CD4-positive, alpha-beta memory T cell (primary cell): ENCODE results near the gene IRAK2. TPM values are rescaled to one million over a fixed set of nuclear protein-coding genes. Genes with fewer than 3 reads are reported as not detected.

Experiments
- CTCF ChIA-PET: fragments of 350-600 bp; sonication (Branson Sonifier 250); formaldehyde crosslinking; loops from one replicate; lab custom pipeline; 2021; ENCODE audit warnings: inconsistent platforms; ENCODE audit not compliant: partially characterized antibody; lab: Charles Lee
- POLR2A ChIA-PET: fragments of 350-600 bp; sonication (Branson Sonifier 250); formaldehyde crosslinking; loops from one replicate; lab custom pipeline; 2021; ENCODE audit not compliant: partially characterized antibody; lab: Charles Lee
- DNase-seq, 5 donors: peaks; one replicate each; pipeline versions ENCODE4 v3.0.0 to v3.0.0-alpha.2; 2020 to 2022; ENCODE audit warnings: mixed read lengths in 1 of 5
- H3K27ac ChIP-seq: one replicate; pipeline ENCODE4 v1.7.0; 2013; ENCODE audit warnings: low read depth, low read length
- H3K27me3 ChIP-seq: 2 replicates; pipeline ENCODE4 v1.7.0; 2013; ENCODE audit warnings: mild to moderate bottlenecking, low read length, moderate library complexity; ENCODE audit not compliant: insufficient read depth
- H3K36me3 ChIP-seq: 2 replicates; pipeline ENCODE4 v1.7.0; 2013; ENCODE audit warnings: mild to moderate bottlenecking, low read length, moderate library complexity; ENCODE audit not compliant: insufficient read depth
- H3K4me1 ChIP-seq: 2 replicates; pipeline ENCODE4 v1.7.0; 2013; ENCODE audit warnings: mild to moderate bottlenecking, low read length, moderate library complexity; ENCODE audit not compliant: insufficient read depth
- H3K4me3 ChIP-seq, 2 donors: one replicate each; pipeline ENCODE4 v1.7.0; 2013; ENCODE audit warnings: low read length in 2 of 2, mild to moderate bottlenecking in 1 of 2
- H3K9me3 ChIP-seq, 2 donors: one replicate each; pipeline ENCODE4 v1.7.0; 2013; ENCODE audit warnings: low read length in 2 of 2, control low read depth in 1 of 2; ENCODE audit not compliant: control insufficient read depth in 1 of 2
- H3K27ac Mint-ChIP-seq, 7 donors: one replicate each; pipeline ENCODE4 v1.8.0; 2020 to 2021; ENCODE audit warnings: mixed read lengths in 7 of 7, mild to moderate bottlenecking in 6 of 7, inconsistent platforms in 3 of 7, moderate library complexity in 3 of 7
- H3K27me3 Mint-ChIP-seq, 2 donors: one replicate each; pipeline ENCODE4 v1.8.0; 2020 to 2021; ENCODE audit warnings: mixed read lengths in 2 of 2
- H3K36me3 Mint-ChIP-seq, 2 donors: one replicate each; pipeline ENCODE4 v1.8.0; 2020 to 2021; ENCODE audit warnings: mixed read lengths in 2 of 2, inconsistent platforms in 1 of 2, mild to moderate bottlenecking in 1 of 2
- H3K4me1 Mint-ChIP-seq, 4 donors: one replicate each; pipeline ENCODE4 v1.8.0; 2020 to 2021; ENCODE audit warnings: mixed read lengths in 4 of 4, mild to moderate bottlenecking in 1 of 4
- H3K4me3 Mint-ChIP-seq, 8 donors: one replicate each; pipeline ENCODE4 v1.8.0; 2020 to 2021; ENCODE audit warnings: mixed read lengths in 8 of 8, mild to moderate bottlenecking in 7 of 8, moderate library complexity in 6 of 8, inconsistent platforms in 3 of 8
- H3K9me3 Mint-ChIP-seq, 8 donors: one replicate each; pipeline ENCODE4 v1.8.0; 2020 to 2021; ENCODE audit warnings: mixed read lengths in 8 of 8, mild to moderate bottlenecking in 5 of 8, inconsistent platforms in 3 of 8, moderate library complexity in 1 of 8
- intact Hi-C: fragments of 100-400 bp; cut with micrococcal nuclease; formaldehyde crosslinking; loops from one replicate; pipeline ENCODE4 v1.15.1; 2023
- polyA plus RNA-seq, 2 donors: library from polyadenylated mRNA; unstranded; fragments of 300-500 nt; fragmentation: Illumina TruSeq; gene quantifications; one replicate each; pipeline ENCODE4 v1.2.3, GENCODE V29; 2021
- total RNA-seq, 2 experiments: library from RNA; stranded (reverse); gene quantifications; one replicate each; pipeline ENCODE4 v1.2.3, GENCODE V29; 2021

The IRAK2 gene
- total and polyA plus RNA-seq, 4 experiments from 2014 or later: 4.4 to 5.8 (median 5.1) TPM

DNA sequence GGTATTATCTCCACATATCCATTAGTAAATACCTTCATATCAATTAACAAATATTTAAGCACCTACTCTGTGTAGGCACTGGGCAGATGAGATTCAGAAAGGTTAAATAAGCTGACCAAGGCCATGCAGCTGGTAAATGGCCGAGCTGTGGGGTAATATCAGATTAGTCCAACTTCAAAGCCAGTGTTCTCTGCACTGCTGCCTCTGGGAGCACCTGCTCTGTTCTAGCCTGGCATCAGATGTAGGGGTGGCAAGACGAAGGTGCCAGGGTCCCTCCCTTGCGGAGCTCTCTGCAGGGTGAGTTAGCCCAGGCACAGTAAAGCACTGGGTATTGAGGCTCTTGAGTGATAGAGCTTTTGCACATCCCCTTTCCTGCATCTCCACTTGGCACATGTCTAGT, 89.0 kb downstream of the IRAK2 start:
- no peaks in the 10 kb centered on the region for H3K9me3 ChIP-seq
- no peak for DNase-seq
- H3K4me3 ChIP-seq: no peak overlapping the region
- H3K27ac ChIP-seq: no peak overlapping the region
- intact Hi-C loops: no loop called here
- Mint-ChIP-seq H3K27me3 (no peaks in the 10 kb centered on the region), H3K4me1 (peaks cover 48 to 82% (median 70%) of the 10 kb centered on the region in 4 donors), H3K4me3 (peak overlapping the region in 6 of 8 donors; percentile 29 to 80 (median 55)), H3K9me3 (peaks cover 0 to 1% (median 0%) of the 10 kb centered on the region in 8 donors), H3K36me3 (peaks cover 44 to 71% of the 10 kb centered on the region in 2 donors), H3K27ac (peak overlapping the region in 6 of 7 donors; percentile 60 to 86 (median 78))
- peaks cover 68% of the 10 kb centered on the region for H3K4me1 ChIP-seq
- ChIA-PET POLR2A (interaction anchor here (0.6 to 1.8 kb wide), 4 partner anchors 9 to 96 kb away, joined by 5 to 11 read pairs (median 6); no protein-coding TSS in a partner anchor), CTCF (interaction anchor here (9.8 kb wide), 1 partner anchor 10 kb away, joined by 67 read pairs; no protein-coding TSS in a partner anchor)
- H3K36me3 ChIP-seq: peaks cover 21% of the 10 kb centered on the region
- no peaks in the 10 kb centered on the region for H3K27me3 ChIP-seq

DNA sequence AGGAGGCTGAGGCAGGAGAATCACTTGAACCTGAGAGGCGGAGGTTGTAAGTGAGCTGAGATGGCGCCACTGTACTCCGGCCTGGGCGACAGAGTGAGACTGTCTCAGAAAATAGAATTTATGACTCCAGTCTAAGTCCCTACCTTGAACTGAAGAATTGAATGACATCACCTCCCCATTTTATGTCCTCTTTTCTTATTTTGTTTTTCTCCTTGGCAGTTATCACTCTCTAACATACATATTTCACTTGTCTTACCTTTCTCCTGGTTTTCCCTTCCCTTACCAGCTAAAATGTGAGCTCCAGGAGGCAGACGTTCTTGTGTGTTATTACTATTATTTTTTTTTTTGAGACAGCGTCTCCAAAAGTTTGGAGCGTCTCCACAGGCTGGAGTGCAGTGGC, 91.1 kb downstream of the IRAK2 start:
- Mint-ChIP-seq H3K4me1 (peaks cover 40 to 81% (median 69%) of the 10 kb centered on the region in 4 donors), H3K4me3 (peak overlapping the region in 3 of 8 donors; percentile 25 to 47 (median 43)), H3K27ac (peak overlapping the region in 6 of 7 donors; percentile 36 to 87 (median 70)), H3K36me3 (peaks cover 48 to 72% of the 10 kb centered on the region in 2 donors), H3K27me3 (no peaks in the 10 kb centered on the region), H3K9me3 (peaks cover 0 to 1% (median 0%) of the 10 kb centered on the region in 8 donors)
- Histone ChIP-seq H3K9me3 (no peaks in the 10 kb centered on the region), H3K4me1 (peaks cover 64% of the 10 kb centered on the region), H3K27ac (no peak overlapping the region), H3K36me3 (peaks cover 23% of the 10 kb centered on the region), H3K27me3 (no peaks in the 10 kb centered on the region), H3K4me3 (no peak overlapping the region)
- DNase-seq: no peak
- intact Hi-C loops: no loop called here
- ChIA-PET POLR2A (interaction anchor here (0.6 kb wide), 1 partner anchor 13 kb away, joined by 3 read pairs; no protein-coding TSS in a partner anchor), CTCF (interaction anchor here (0.8 to 1.3 kb wide), 3 partner anchors 8 to 61 kb away, joined by 3 to 4 read pairs (median 4); no protein-coding TSS in a partner anchor)

DNA sequence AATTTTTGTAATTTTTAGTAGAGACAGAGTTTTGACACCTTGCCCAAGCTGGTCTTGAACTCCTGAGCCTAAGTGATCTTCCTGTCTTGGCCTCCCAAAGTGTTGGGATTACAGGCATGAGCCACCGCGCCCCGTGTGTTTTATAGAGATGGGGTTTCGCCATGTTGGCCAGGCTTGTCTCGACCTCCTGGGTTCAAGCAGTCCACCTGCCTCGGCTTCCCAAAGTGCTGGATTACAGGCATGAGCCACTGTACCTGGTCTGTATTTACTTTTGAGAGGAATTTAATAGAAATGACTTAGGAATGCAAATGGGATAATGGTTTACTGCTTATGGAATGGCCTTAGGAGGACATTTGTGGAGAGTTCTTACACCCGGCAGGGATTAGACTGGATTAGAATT, 94.3 kb downstream of the IRAK2 start:
- Mint-ChIP-seq H3K36me3 (peaks cover 52 to 74% of the 10 kb centered on the region in 2 donors), H3K4me1 (peaks cover 46 to 82% (median 71%) of the 10 kb centered on the region in 4 donors), H3K9me3 (peaks cover 0 to 1% (median 0%) of the 10 kb centered on the region in 8 donors), H3K27me3 (no peaks in the 10 kb centered on the region), H3K27ac (peak overlapping the region; percentile 37 to 93 (median 72)), H3K4me3 (no peak overlapping the region)
- Histone ChIP-seq H3K4me1 (peaks cover 69% of the 10 kb centered on the region), H3K36me3 (peaks cover 24% of the 10 kb centered on the region), H3K27me3 (no peaks in the 10 kb centered on the region), H3K4me3 (no peak overlapping the region), H3K27ac (no peak overlapping the region), H3K9me3 (no peaks in the 10 kb centered on the region)
- DNase-seq: no peak
- CTCF ChIA-PET: no interaction called here
- POLR2A ChIA-PET: interaction anchor here (0.9 to 1.7 kb wide), 3 partner anchors 11 to 17 kb away, joined by 4 to 5 read pairs (median 4); partner anchors contain the start of gene TATDN2
- intact Hi-C loops: no loop called here

DNA sequence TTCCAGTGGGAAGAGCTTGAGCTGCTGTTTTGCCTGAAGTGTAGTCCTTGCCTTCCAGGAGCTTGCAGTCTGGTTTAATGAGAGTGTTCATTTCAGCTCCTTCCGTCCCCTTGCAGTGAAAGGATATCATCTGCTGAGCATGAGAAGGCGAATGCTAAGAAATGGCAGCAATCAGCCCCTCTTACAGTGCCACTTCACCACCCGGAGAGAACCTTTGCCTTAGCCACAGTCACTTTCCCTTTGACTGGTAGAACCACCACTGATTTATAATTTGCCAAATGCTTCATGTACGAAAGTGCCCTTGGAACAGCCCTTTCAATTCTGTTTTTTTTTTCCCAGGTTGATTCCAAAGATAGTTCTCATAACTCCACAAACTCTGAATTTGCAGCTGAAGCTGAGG, 95.1 kb downstream of the IRAK2 start:
- ChIA-PET POLR2A (interaction anchor here (0.9 to 1.7 kb wide), 3 partner anchors 10 to 17 kb away, joined by 4 to 5 read pairs (median 4); partner anchors contain the start of gene TATDN2), CTCF (no interaction called here)
- H3K27me3 Mint-ChIP-seq: no peaks in the 10 kb centered on the region
- peak overlapping the region; percentile 72 to 92 (median 85) for H3K27ac Mint-ChIP-seq
- H3K27ac ChIP-seq: no peak overlapping the region
- peaks cover 42 to 82% (median 69%) of the 10 kb centered on the region in 4 donors for H3K4me1 Mint-ChIP-seq
- H3K27me3 ChIP-seq: no peaks in the 10 kb centered on the region
- H3K9me3 Mint-ChIP-seq: peaks cover 0 to 1% (median 0%) of the 10 kb centered on the region in 8 donors
- peaks cover 69% of the 10 kb centered on the region for H3K4me1 ChIP-seq
- peaks cover 18% of the 10 kb centered on the region for H3K36me3 ChIP-seq
- H3K36me3 Mint-ChIP-seq: peaks cover 49 to 70% of the 10 kb centered on the region in 2 donors
- no peaks in the 10 kb centered on the region for H3K9me3 ChIP-seq
- H3K4me3 Mint-ChIP-seq: peak overlapping the region in 2 of 8 donors; percentile 5 to 6
- intact Hi-C loops: no loop called here
- H3K4me3 ChIP-seq: no peak overlapping the region
- no peak for DNase-seq

DNA sequence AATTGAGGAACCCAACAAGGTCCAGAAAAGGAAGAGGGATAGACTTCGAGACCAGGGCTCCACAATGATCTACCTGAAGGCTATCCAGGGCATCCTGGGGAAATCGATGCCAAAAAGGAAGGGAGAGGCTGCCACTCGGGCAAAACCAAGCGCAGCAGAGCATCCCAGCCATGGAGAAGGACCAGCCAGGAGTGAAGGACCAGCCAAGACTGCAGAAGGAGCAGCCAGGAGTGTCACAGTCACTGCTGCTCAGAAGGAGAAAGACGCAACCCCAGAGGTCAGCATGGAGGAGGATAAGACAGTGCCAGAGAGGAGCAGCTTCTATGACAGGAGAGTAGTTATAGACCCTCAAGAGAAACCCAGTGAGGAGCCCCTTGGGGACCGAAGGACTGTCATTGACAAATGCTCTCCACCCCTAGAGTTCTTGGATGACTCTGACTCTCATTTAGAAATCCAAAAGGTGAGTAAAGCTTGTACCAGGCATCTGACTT, 95.5 kb downstream of the IRAK2 start:
- Mint-ChIP-seq H3K36me3 (peaks cover 49 to 67% of the 10 kb centered on the region in 2 donors), H3K9me3 (peaks cover 0 to 1% (median 0%) of the 10 kb centered on the region in 8 donors), H3K27ac (peak overlapping the region; percentile 61 to 92 (median 85)), H3K27me3 (no peaks in the 10 kb centered on the region), H3K4me1 (peaks cover 38 to 82% (median 68%) of the 10 kb centered on the region in 4 donors), H3K4me3 (peak overlapping the region in 2 of 8 donors; percentile 5 to 6)
- intact Hi-C loops: no loop called here
- Histone ChIP-seq H3K36me3 (peaks cover 18% of the 10 kb centered on the region), H3K27ac (no peak overlapping the region), H3K4me1 (peaks cover 67% of the 10 kb centered on the region), H3K9me3 (no peaks in the 10 kb centered on the region), H3K4me3 (no peak overlapping the region), H3K27me3 (no peaks in the 10 kb centered on the region)
- DNase-seq: no peak
- CTCF ChIA-PET: no interaction called here
- POLR2A ChIA-PET: interaction anchor here (1.3 to 4.4 kb wide), 5 partner anchors 9 to 18 kb away, joined by 3 to 62 read pairs (median 5); partner anchors contain the start of gene TATDN2

DNA sequence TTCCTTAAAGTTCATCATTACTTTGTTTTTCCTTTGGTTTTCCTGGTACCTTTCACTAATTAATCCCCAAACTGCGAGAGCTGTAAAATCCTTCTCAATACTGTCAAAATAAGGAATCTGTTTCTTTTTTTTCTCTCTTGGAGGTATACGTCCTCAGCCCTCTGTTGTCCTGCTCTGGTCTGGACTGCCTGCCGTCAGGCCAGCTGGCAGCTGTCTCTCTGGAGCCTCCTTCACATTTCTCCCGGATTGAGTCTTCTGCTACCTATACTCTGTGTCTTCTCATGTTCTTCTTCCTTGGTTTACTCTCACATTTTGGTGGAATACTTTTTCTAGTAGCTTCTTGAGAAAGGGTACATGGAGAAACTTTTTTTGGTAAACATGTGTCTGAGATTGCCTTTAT, 97.3 kb downstream of the IRAK2 start:
- peaks cover 49 to 65% of the 10 kb centered on the region in 2 donors for H3K36me3 Mint-ChIP-seq
- H3K4me1 ChIP-seq: peaks cover 71% of the 10 kb centered on the region
- POLR2A ChIA-PET: interaction anchor here (0.9 to 4.4 kb wide), 5 partner anchors 9 to 329 kb away, joined by 3 to 62 read pairs (median 9); partner anchors contain the start of genes BRK1, CRELD1 and TATDN2

More for the DNA sequence above, 97.3 kb downstream of the IRAK2 start:
- peak overlapping the region in 4 of 8 donors; percentile 3 to 55 (median 26) for H3K4me3 Mint-ChIP-seq
- Histone ChIP-seq H3K27me3 (no peaks in the 10 kb centered on the region), H3K27ac (no peak overlapping the region), H3K36me3 (peaks cover 20% of the 10 kb centered on the region), H3K9me3 (no peaks in the 10 kb centered on the region), H3K4me3 (no peak overlapping the region)
- H3K9me3 Mint-ChIP-seq: no peaks in the 10 kb centered on the region
- peak overlapping the region; percentile 42 to 94 (median 83) for H3K27ac Mint-ChIP-seq
- CTCF ChIA-PET: interaction anchor here (0.7 to 5.3 kb wide), 8 partner anchors 12 to 330 kb away, joined by 3 to 67 read pairs (median 6); partner anchors contain the start of genes IRAK2, TATDN2 and VHL
- intact Hi-C loops: no loop called here
- H3K27me3 Mint-ChIP-seq: no peaks in the 10 kb centered on the region
- peaks cover 43 to 83% (median 67%) of the 10 kb centered on the region in 4 donors for H3K4me1 Mint-ChIP-seq
- no peak for DNase-seq
